Measurements from ENCODE around the gene PCSK9. TPM values are rescaled to one million over a fixed set of nuclear protein-coding genes. Genes with fewer than 3 reads are reported as not detected.
A peak's percentile ranks its signal among the peaks of the same experiment; 100 is the strongest.

PCSK9 gene
- total RNA-seq, 1 donor from 2014 or later: 1.4 TPM

GRCh38 chr1:55073187-55073916 is 34.0 kb downstream of the PCSK9 start:
- H3K4me1 ChIP-seq (ENCODE audit: insufficient read depth, low read length): no peaks in the 10 kb centered on the region
- H3K9ac ChIP-seq (ENCODE audit: low read length): no peak overlapping the region
- H3K4me3 Mint-ChIP-seq (ENCODE audit: unreplicated experiment): no peak overlapping the region
- H3K9me3 Mint-ChIP-seq (ENCODE audit: unreplicated experiment): no peaks in the 10 kb centered on the region
- no peak overlapping the region for H2AFZ ChIP-seq (ENCODE audit: low read depth, low read length)
- H3K36me3 ChIP-seq (ENCODE audit: insufficient read depth, low read length): peaks cover 43% of the 10 kb centered on the region
- no peaks in the 10 kb centered on the region for H3K27me3 Mint-ChIP-seq (ENCODE audit: low read depth, unreplicated experiment)
- H3K4me3 ChIP-seq (ENCODE audit: insufficient read depth, low read depth, low read length): no peak overlapping the region
- peaks cover 6% of the 10 kb centered on the region for H4K20me1 ChIP-seq (ENCODE audit: insufficient read depth, low read length)
- peaks cover 11% of the 10 kb centered on the region for H3K4me1 Mint-ChIP-seq (ENCODE audit: low read depth, unreplicated experiment)
- no peak overlapping the region for H3K27ac ChIP-seq (ENCODE audit: low read depth, low read length)
- H3K9me3 ChIP-seq (ENCODE audit: insufficient read depth, low read depth, low read length): no peaks in the 10 kb centered on the region
- H3K27me3 ChIP-seq (ENCODE audit: insufficient read depth, low read length): no peaks in the 10 kb centered on the region
- H3K4me2 ChIP-seq (ENCODE audit: low read length): no peak overlapping the region
- FAIRE-seq (no peak), DNase-seq (ENCODE audit: low read depth) (no peak)
- no peak overlapping the region for H3K27ac Mint-ChIP-seq (ENCODE audit: unreplicated experiment)
- H3K36me3 Mint-ChIP-seq (ENCODE audit: low read depth, unreplicated experiment): peaks cover 9% of the 10 kb centered on the region
- no peak for TF ChIP-seq EZH2 (IDR thresholded peaks at IDR 0.05; ENCODE audit: insufficient read depth, low read length)
- TF ChIP-seq, protein P1, sequence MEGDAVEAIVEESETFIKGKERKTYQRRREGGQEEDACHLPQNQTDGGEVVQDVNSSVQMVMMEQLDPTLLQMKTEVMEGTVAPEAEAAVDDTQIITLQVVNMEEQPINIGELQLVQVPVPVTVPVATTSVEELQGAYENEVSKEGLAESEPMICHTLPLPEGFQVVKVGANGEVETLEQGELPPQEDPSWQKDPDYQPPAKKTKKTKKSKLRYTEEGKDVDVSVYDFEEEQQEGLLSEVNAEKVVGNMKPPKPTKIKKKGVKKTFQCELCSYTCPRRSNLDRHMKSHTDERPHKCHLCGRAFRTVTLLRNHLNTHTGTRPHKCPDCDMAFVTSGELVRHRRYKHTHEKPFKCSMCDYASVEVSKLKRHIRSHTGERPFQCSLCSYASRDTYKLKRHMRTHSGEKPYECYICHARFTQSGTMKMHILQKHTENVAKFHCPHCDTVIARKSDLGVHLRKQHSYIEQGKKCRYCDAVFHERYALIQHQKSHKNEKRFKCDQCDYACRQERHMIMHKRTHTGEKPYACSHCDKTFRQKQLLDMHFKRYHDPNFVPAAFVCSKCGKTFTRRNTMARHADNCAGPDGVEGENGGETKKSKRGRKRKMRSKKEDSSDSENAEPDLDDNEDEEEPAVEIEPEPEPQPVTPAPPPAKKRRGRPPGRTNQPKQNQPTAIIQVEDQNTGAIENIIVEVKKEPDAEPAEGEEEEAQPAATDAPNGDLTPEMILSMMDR (IDR thresholded peaks at IDR 0.05; ENCODE audit: insufficient read depth, low read depth, low read length): no peak
- no peaks in the 10 kb centered on the region for H3K79me2 ChIP-seq (ENCODE audit: insufficient read depth, low read length)

- TF ChIP-seq EZH2 (IDR thresholded peaks at IDR 0.05; ENCODE audit: insufficient read depth, low read length): no peak
- TF ChIP-seq, protein P1 (IDR thresholded peaks at IDR 0.05; ENCODE audit: insufficient read depth, low read depth, low read length): no peak
- Mint-ChIP-seq H3K4me3 (ENCODE audit: unreplicated experiment) (no peak overlapping the region), H3K27me3 (ENCODE audit: low read depth, unreplicated experiment) (no peaks in the 10 kb centered on the region), H3K36me3 (ENCODE audit: low read depth, unreplicated experiment) (peaks cover 9% of the 10 kb centered on the region), H3K9me3 (ENCODE audit: unreplicated experiment) (no peaks in the 10 kb centered on the region), H3K4me1 (ENCODE audit: low read depth, unreplicated experiment) (peaks cover 11% of the 10 kb centered on the region), H3K27ac (ENCODE audit: unreplicated experiment) (no peak overlapping the region)
- no peaks in the 10 kb centered on the region for H3K27me3 ChIP-seq (ENCODE audit: insufficient read depth, low read length)
- no peak overlapping the region for H3K4me2 ChIP-seq (ENCODE audit: low read length)
- no peaks in the 10 kb centered on the region for H3K79me2 ChIP-seq (ENCODE audit: insufficient read depth, low read length)
- no peaks in the 10 kb centered on the region for H3K4me1 ChIP-seq (ENCODE audit: insufficient read depth, low read length)
- no peak overlapping the region for H3K27ac ChIP-seq (ENCODE audit: low read depth, low read length)
- H2AFZ ChIP-seq (ENCODE audit: low read depth, low read length): no peak overlapping the region
- peaks cover 6% of the 10 kb centered on the region for H4K20me1 ChIP-seq (ENCODE audit: insufficient read depth, low read length)
- H3K9me3 ChIP-seq (ENCODE audit: insufficient read depth, low read depth, low read length): no peaks in the 10 kb centered on the region
- FAIRE-seq: no peak
- no peak overlapping the region for H3K4me3 ChIP-seq (ENCODE audit: insufficient read depth, low read depth, low read length)
- no peak for DNase-seq (ENCODE audit: low read depth)
- peaks cover 51% of the 10 kb centered on the region for H3K36me3 ChIP-seq (ENCODE audit: insufficient read depth, low read length)
- no peak overlapping the region for H3K9ac ChIP-seq (ENCODE audit: low read length)
Measured at GRCh38 chr1:55074455-55074854, 35.1 kb downstream of the PCSK9 start.

DNA sequence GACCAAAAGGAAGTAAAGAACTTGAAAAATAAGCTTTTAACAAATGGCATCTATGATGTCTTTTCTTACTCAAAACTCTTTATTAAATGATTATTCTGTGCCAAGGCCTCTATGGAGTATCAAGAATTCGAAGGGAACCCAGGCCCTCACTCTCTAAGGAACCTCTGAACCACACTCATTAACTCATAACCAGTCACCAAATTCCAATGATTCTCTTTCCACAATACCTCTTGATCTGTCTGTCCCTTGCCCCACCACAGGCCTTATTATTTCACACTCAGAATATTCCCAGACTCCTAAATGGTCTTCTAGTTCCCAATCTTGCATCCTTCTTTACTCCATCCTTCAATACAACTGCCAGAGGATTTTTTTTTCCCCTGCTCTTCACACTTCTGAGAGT is 37.0 kb downstream of the PCSK9 start:
- no peak for FAIRE-seq
- H3K36me3 Mint-ChIP-seq (ENCODE audit: low read depth, unreplicated experiment): peaks cover 7% of the 10 kb centered on the region

More for the DNA sequence above, 37.0 kb downstream of the PCSK9 start:
- peak; percentile 44 for DNase-seq (ENCODE audit: low read depth)
- H3K4me2 ChIP-seq (ENCODE audit: low read length): no peak overlapping the region
- peaks cover 53% of the 10 kb centered on the region for H3K36me3 ChIP-seq (ENCODE audit: insufficient read depth, low read length)
- no peaks in the 10 kb centered on the region for H3K9me3 Mint-ChIP-seq (ENCODE audit: unreplicated experiment)
- no peak overlapping the region for H2AFZ ChIP-seq (ENCODE audit: low read depth, low read length)
- H3K4me1 ChIP-seq (ENCODE audit: insufficient read depth, low read length): peaks cover 8% of the 10 kb centered on the region
- H3K27me3 Mint-ChIP-seq (ENCODE audit: low read depth, unreplicated experiment): no peaks in the 10 kb centered on the region
- no peak overlapping the region for H3K27ac Mint-ChIP-seq (ENCODE audit: unreplicated experiment)
- no peak overlapping the region for H3K27ac ChIP-seq (ENCODE audit: low read depth, low read length)
- H3K79me2 ChIP-seq (ENCODE audit: insufficient read depth, low read length): no peaks in the 10 kb centered on the region
- TF ChIP-seq, protein P1 (IDR thresholded peaks at IDR 0.05; ENCODE audit: insufficient read depth, low read depth, low read length): no peak
- no peak for TF ChIP-seq EZH2 (IDR thresholded peaks at IDR 0.05; ENCODE audit: insufficient read depth, low read length)
- peaks cover 22% of the 10 kb centered on the region for H3K4me1 Mint-ChIP-seq (ENCODE audit: low read depth, unreplicated experiment)
- H4K20me1 ChIP-seq (ENCODE audit: insufficient read depth, low read length): no peaks in the 10 kb centered on the region
- H3K9me3 ChIP-seq (ENCODE audit: insufficient read depth, low read depth, low read length): no peaks in the 10 kb centered on the region
- no peak overlapping the region for H3K4me3 ChIP-seq (ENCODE audit: insufficient read depth, low read depth, low read length)
- no peak overlapping the region for H3K4me3 Mint-ChIP-seq (ENCODE audit: unreplicated experiment)
- no peaks in the 10 kb centered on the region for H3K27me3 ChIP-seq (ENCODE audit: insufficient read depth, low read length)
- no peak overlapping the region for H3K9ac ChIP-seq (ENCODE audit: low read length)
